GM19351 (cell line): ENCODE measurements around the gene YDJC.
"Not testable (repeated sequence)": the region's sequence is repeated elsewhere in the genome, so short reads cannot be mapped to it uniquely, and the experiment has no call there.

Experiments
- ATAC-seq: cut with Tn5 transposase; IDR thresholded peaks from one replicate; pipeline ENCODE4 v1.9.1; 2021; ENCODE audit warnings: mild to moderate bottlenecking, moderate library complexity; ENCODE audit not compliant: unreplicated experiment

Gene YDJC

GRCh38 chr22:21652010-21652546 is 22.3 kb upstream of the YDJC start:
- peak; percentile 87 for ATAC-seq

- ATAC-seq = peak; percentile 16
Observed at GRCh38 chr22:21651521-21652009, 21.7 kb upstream of the YDJC start.

GRCh38 chr22:21650823-21651520 is 21.1 kb upstream of the YDJC start:
- no peak for ATAC-seq

- ATAC-seq = no peak
Observed at GRCh38 chr22:21650280-21650679, 20.5 kb upstream of the YDJC start.

- no peak for ATAC-seq
Observed at GRCh38 chr22:21646608-21647590, 17.1 kb upstream of the YDJC start.

- ATAC-seq = not testable (repeated sequence)
Observed at GRCh38 chr22:21645513-21645912, 15.7 kb upstream of the YDJC start.

GRCh38 chr22:21643533-21644357 is 13.9 kb upstream of the YDJC start:
- ATAC-seq = no peak

- no peak for ATAC-seq
Observed at GRCh38 chr22:21642584-21643448, 13.0 kb upstream of the YDJC start.

GRCh38 chr22:21641789-21642583 is 12.2 kb upstream of the YDJC start, which contains the start of gene SDF2L1:
TSS of gene SDF2L1 (plus strand) at chr22:21642302. CDS start at chr22:21642337, 35 bp downstream.
- ATAC-seq = peak; percentile 93

GRCh38 chr22:21641417-21641788 is 11.6 kb upstream of the YDJC start:
- ATAC-seq = no peak

- ATAC-seq = no peak
Observed at GRCh38 chr22:21640810-21641209, 11.0 kb upstream of the YDJC start.

GRCh38 chr22:21639359-21639758 is 9.5 kb upstream of the YDJC start:
- no peak for ATAC-seq

GRCh38 chr22:21637450-21637849 is 7.6 kb upstream of the YDJC start:
- not testable (repeated sequence) for ATAC-seq

GRCh38 chr22:21636629-21637218 is 6.9 kb upstream of the YDJC start:
- ATAC-seq = no peak

- ATAC-seq = no peak
Observed at GRCh38 chr22:21635771-21636510, 6.1 kb upstream of the YDJC start.

GRCh38 chr22:21634844-21635243 is 5.0 kb upstream of the YDJC start:
- ATAC-seq = no peak

GRCh38 chr22:21634081-21634480 is 4.3 kb upstream of the YDJC start:
- ATAC-seq = no peak

GRCh38 chr22:21633481-21633880 is 3.7 kb upstream of the YDJC start:
- ATAC-seq = no peak
